OCI-LY3 (cell line): ENCODE results near the gene NPPA.

ENCODE experiments used
- EZH2phosphoT487 ChIP-seq: fragments of 200-600 bp; shearing (Covaris generic); IDR thresholded peaks from 2 replicates; pipeline ENCODE4 v1.6.1; 2018; ENCODE audit warnings: antibody characterized with exemption, mixed run types, low read depth
- TF ChIP-seq, protein P1 (sequence below): fragments of 200-600, 300-600 bp; sonication (generic); IDR thresholded peaks from 2 replicates; pipeline ENCODE4 v1.5.1; 2014; ENCODE audit warnings: antibody characterized with exemption, low read length, low read depth

DNA sequence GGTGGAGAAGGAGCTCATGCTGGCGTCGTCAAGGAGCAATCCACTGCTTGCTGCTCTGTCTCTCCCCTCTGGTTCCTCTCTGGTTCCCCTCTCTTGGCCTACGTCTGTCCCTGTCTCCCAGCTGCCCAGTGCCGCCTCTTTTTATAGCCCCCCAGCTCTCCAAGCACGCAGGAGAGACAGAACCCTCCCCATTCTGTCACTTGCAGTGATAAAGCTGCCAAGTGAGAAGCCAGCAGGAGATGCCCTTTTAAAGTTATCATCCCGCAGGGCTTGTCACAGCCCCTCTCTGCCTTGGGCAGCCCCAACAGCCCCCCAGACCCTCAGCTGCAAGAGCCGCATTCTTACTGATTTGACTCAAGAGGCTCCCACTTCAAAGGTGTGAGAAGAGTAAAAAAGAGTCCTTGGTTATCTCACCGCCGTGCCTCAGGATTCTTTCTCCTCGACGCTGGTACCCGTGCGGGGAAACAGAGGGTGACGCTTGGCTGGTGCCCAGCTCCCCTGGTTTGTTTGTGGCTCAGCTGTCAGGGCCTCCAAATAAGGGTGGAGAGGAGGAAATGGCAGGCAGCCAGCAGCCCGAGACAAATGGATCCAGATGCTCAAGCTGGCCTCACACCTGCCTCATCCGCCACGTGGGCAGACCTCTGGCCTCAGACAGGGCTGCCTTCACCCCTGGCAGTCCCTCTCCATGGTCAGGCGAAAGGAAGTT lies at the start of gene NPPA:
- TF ChIP-seq, protein P1, sequence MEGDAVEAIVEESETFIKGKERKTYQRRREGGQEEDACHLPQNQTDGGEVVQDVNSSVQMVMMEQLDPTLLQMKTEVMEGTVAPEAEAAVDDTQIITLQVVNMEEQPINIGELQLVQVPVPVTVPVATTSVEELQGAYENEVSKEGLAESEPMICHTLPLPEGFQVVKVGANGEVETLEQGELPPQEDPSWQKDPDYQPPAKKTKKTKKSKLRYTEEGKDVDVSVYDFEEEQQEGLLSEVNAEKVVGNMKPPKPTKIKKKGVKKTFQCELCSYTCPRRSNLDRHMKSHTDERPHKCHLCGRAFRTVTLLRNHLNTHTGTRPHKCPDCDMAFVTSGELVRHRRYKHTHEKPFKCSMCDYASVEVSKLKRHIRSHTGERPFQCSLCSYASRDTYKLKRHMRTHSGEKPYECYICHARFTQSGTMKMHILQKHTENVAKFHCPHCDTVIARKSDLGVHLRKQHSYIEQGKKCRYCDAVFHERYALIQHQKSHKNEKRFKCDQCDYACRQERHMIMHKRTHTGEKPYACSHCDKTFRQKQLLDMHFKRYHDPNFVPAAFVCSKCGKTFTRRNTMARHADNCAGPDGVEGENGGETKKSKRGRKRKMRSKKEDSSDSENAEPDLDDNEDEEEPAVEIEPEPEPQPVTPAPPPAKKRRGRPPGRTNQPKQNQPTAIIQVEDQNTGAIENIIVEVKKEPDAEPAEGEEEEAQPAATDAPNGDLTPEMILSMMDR: no peak
- TF ChIP-seq EZH2phosphoT487: no peak
